Hair follicular keratinocyte (primary cell): Measurements from ENCODE around the gene NEK7. TPM values are rescaled to one million over a fixed set of nuclear protein-coding genes. Genes with fewer than 3 reads are reported as not detected.

Experiments used
- total RNA-seq: library from RNA; depleted of rRNA; stranded (reverse); fragments of >200 nt; gene quantifications from 2 replicates; pipeline ENCODE4 v1.2.3, GENCODE V29; 2015

Gene NEK7
- total RNA-seq = 25.5 and 27.9 TPM in 2 replicates

GRCh38 chr1:198156745-198157240 lies at the start of gene NEK7:
NEK7 (plus strand) TSS chr1:198156998; CDS start chr1:198232581, 75,583 bp downstream.

Other genes starting within 250 kb of the NEK7 start
- gene LHX9, start 239.6 kb upstream of the NEK7 start, total RNA-seq = not detected in 2 replicates